T-helper 1 cell treated with Interleukin-12 subunit alpha and Interleukin-12 subunit beta and Interleukin-4 antibody, amounts not matched to agents 30 ng/mL and 1 ng/mL, for 36 hours (primary cell): ENCODE data around the gene NACAD. TPM values are rescaled to one million over a fixed set of nuclear protein-coding genes. Genes with fewer than 3 reads are reported as not detected.

ENCODE experiments used
- intact Hi-C: fragments of 100-400 bp; cut with micrococcal nuclease; formaldehyde crosslinking; loops from one replicate; pipeline ENCODE4 v1.15.1; 2024
- total RNA-seq: library from RNA; stranded (reverse); gene quantifications from 2 replicates; pipeline ENCODE4 v1.2.3, GENCODE V29; 2022

The NACAD gene
- total RNA-seq, 1 donor from 2014 or later, result not detected

- intact Hi-C loops, result loop anchor here (5.0 kb wide), 2 partner anchors 968 to 1033 kb away; partner anchors contain the start of gene POLM
Observed at GRCh38 chr7:45114926-45115325, 26.2 kb upstream of the NACAD start.

DNA sequence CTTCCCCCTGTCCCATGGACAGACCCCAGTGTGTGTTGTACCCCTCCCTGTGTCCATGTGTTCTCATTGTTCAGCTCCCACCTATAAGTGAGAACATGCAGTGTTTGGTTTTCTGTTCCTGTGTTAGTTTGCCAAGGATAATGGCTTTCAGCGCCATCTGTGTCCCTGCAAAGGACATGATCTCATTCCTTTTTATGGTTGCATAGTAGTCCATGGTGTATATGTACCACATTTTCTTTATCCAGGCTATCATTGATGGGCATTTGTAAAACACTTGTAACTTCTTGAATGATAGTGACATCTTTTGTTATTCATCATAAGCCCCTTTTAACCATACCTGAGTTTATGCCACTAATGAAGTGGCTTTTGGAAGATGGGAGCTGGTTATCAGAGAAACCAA is 25.5 kb upstream of the NACAD start:
- intact Hi-C loops, result loop anchor here (5.0 kb wide), 2 partner anchors 967 to 1032 kb away; partner anchors contain the start of gene POLM

DNA sequence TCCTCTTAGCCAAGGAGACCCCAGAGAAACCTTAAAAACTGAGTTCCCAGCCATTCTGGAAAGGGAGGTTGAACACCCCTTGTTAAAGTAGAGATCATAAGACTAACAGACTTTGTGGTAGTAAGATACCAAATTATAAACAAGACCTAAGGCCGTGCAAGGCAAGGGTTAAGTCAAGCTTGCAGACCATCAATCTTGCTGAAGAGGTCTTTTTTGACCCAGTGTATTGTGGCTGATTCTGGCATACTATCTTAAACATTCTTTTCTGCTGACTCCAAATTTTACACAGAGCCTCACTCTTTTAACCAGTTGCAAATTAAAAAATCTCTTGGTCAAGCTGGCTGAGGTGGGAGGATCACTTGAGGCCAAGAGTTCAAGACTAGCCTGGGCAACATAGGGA is 23.9 kb upstream of the NACAD start:
- intact Hi-C loops, result loop anchor here (2.0 to 5.0 kb wide), 4 partner anchors 362 to 1030 kb away; partner anchors contain the start of genes NUDCD3 and POLM

DNA sequence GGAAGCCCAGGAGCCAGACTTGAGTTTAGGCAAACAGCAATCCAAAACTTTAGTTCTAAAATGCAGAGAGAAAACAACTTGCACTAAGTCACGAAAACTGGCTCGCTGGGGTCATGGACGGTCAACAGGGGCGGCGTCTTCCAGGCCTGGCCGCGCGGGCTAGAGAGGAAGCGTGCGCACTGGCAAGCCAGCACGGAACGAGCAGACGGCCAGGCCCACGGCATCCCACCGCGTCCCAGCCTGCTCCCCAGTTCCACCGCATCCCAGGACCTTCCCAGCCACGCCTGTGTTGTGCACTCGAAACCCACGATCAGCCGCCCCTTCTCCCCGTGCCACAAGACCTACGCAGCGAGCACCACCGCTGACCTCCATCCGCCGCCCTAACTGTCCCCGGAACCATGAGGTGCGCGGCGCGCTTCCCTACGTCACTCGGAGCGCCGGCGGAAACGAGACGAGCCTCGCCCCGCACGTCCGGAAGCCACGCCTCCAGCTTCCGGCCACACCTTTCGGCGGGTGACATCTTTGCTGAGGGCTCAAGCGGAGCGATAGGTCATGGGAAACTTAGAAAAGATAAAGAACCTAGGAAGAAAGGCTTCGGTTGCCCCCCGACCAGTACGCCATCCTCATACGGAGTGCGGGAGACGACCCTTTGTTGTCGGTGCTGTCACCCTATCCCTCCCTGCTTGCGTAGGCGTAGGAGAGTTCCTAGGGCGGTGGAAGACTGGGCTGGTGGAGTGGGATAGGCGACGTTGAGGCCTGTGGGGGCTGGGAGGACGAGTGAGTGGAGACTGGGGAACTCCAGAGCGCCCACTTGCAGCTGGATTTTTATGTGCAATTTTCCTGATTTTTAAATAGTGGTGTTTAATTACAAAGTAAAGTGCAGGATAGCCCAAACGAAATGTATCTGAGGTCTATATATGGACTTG is 22.8 kb upstream of the NACAD start, which contains the start of gene TBRG4:
TSS of gene TBRG4 (minus strand) at position 400 of the 926 bp plus-strand sequence. CDS start 2,460 bp downstream, outside the sequence.
- intact Hi-C loops, result loop anchor here (1.0 to 5.0 kb wide), 17 partner anchors 12 to 1029 kb away; partner anchors contain the start of genes H2AZ2, MYO1G, NACAD and NUDCD3

DNA sequence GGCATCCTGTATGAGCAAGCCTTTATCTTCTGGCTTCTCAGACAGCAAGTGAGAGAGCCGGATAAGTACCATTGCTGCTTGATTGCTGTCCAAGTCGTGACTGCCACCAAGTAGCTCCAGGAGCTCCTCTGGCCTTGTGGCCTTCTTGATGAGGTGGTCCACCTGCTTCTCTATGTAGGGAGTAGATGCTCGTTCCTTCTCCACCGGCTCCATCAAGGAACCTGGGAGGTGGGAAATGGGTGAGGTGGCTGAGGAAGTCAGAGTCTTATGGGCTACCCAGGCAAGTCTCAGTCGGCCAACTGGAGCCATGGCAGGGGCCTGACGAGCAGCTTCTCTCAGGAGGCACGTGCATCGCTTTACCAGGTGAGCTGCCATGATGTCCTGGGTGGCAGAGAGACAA is 20.1 kb upstream of the NACAD start:
- intact Hi-C loops, result no loop called here

DNA sequence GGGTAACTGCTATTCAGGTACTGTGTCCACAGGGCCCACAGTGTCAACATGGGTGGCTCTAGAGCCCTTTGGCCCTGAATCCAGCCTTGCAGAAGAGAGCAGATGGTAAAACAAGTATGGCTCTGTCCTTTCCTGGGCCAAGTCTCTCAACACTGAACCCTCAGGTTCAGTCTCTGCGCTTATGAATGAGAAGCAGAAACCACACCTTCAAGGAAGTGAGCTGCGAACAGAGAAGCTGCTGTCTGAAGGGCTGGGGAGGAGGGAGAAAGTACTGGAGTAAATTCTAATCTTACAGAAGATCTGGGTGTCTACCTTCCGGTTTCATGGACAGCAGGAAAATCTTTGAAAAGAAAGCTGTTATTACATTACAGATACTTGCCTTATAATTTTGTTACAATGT is 18.6 kb upstream of the NACAD start:
- intact Hi-C loops, result no loop called here

GRCh38 chr7:45106820-45107219 is 18.1 kb upstream of the NACAD start:
- intact Hi-C loops, result no loop called here

GRCh38 chr7:45105588-45106188 is 16.9 kb upstream of the NACAD start:
- intact Hi-C loops, result no loop called here

DNA sequence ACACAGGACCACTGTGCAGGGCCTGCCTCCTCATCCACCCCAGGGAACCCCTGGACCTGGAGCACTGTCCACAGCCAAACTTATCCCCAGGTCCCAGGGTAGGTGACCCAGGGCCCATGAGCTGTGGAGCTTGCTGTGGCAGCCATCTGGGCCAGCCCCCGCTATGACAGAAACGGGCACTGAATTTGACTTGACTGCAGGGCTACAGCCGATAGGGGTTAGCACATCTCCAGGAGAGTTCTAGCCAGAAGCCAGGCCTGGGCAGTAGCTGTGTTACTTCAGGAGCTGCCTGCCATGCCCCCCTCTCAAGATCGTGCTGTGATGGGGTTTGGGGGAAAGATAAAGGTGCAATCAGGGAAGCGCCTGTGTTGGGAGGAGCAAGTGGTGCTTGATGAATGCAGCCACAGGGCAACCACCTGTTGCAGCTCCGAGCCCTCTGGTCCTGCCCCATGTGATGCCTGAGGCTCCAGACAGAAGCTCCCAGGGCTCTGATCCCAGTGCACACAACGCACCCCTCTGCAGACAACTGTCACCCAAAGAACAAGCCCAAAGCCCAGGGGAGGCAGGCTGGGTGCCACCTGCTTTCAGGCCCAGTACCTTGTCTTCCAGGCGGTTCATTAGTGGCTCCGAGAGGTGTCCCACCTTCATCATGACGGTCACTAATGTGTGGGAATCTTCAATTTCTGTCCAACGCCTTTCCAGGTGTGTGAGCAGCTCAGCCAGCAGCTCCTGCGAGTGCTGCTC is 16.2 kb upstream of the NACAD start:
- intact Hi-C loops, result no loop called here

DNA sequence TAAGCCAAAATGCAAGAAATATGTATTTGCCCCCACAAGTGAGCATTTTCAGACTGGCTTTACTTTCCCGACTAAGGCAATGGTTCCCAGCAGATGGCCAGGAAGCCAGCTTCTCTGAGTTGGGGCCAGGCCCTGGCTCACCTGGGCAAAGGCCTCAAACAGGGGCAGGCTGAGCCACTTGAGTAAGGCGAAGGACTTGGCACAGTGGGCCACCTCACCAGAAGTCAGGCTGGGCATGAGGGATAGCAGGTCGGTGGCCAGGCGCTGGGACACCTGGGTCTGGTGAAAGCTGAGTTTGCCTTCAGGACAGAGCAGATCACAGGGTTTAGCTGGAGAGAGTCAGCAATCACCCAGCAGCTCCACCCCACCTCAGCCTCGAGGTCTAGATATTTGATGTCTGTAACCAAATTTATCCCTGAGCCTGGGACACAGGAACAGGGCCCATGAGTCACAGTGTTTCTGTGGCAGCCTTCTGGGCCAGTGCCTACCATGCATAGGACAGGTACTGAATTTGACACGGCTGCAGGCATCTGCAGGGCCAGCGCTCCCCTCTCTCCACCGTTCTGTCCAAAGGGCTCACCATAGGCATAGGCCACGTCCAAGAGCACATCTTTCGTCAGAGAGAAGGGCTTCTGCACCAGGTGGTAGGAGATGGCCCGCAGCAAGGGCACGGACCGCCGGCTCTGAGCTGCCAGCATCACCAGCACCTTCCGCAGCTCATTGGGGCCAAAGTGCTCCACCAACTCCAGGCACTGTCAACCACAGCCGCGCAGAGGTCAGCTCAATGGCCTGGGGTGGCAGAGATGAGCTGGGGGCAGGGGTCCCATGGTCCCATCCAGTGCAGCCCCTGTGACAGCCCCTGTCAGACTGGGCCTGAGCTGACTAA is 15.4 kb upstream of the NACAD start:
- intact Hi-C loops, result no loop called here

- intact Hi-C loops, result no loop called here
Observed at GRCh38 chr7:45102785-45103712, 14.3 kb upstream of the NACAD start.

DNA sequence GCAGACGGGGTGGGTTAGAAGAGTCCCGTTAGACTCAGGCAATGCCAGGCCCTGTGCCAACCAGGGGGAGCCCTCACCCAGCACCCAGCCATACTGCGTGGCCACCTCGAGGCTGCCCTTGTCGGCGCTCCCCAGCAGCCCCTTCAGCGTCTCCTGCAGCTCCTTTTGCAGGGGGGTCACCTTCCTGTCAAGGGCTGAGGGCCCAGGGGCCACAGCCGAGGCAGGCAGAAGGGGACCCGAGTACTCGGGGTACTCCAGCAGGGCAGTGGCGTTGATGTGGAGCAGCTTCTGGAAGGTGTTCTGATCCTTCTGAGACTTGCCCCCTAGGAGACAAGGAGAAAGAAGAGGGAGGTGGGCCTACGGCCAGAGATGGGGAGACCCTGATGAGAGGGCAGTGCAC is 13.0 kb upstream of the NACAD start:
- intact Hi-C loops, result no loop called here

GRCh38 chr7:45100761-45101480 is 12.2 kb upstream of the NACAD start:
- intact Hi-C loops, result no loop called here

- intact Hi-C loops, result loop anchor here (5.0 kb wide), 1 partner anchor 37 kb away; no protein-coding TSS in a partner anchor
Observed at GRCh38 chr7:45099891-45100760, 11.4 kb upstream of the NACAD start.

- intact Hi-C loops, result loop anchor here (5.0 kb wide), 1 partner anchor 38 kb away; no protein-coding TSS in a partner anchor
Observed at GRCh38 chr7:45098983-45099839, 10.4 kb upstream of the NACAD start.

- intact Hi-C loops, result no loop called here
Observed at GRCh38 chr7:45092931-45093235, 4.1 kb upstream of the NACAD start.
